Measurements from ENCODE around the gene INO80D. TPM values are rescaled to one million over a fixed set of nuclear protein-coding genes. Genes with fewer than 3 reads are reported as not detected.

The INO80D gene
- total and polyA plus RNA-seq, 2 of the 13 experiments (the other 11 are each of a cell fraction or from before 2014, with no cell fraction given): 7.6 to 7.9 TPM

- TF ChIP-seq KAT7 (CRISPR knock-in tag; IDR thresholded peaks at IDR 0.05; ENCODE audit: borderline replicate concordance) (no peak; the same call in 1 of the 2 replicates), MAF1 (CRISPR knock-in tag; IDR thresholded peaks at IDR 0.05; ENCODE audit: borderline replicate concordance) (no peak), ISX (CRISPR knock-in tag; conservative IDR thresholded peaks at IDR 0.05) (no peak), ZNF879 (CRISPR knock-in tag; IDR thresholded peaks at IDR 0.05) (no peak), ZBTB7A (CRISPR knock-in tag; IDR thresholded peaks at IDR 0.05) (no peak), SUZ12 (IDR thresholded peaks at IDR 0.05; ENCODE audit: low read depth, low read length) (no peak), SSRP1 (CRISPR knock-in tag; IDR thresholded peaks at IDR 0.05) (no peak), NFIC (IDR thresholded peaks at IDR 0.05; ENCODE audit: low read length) (no peak), ZNF30 (CRISPR knock-in tag; IDR thresholded peaks at IDR 0.05) (no peak), MLXIP (CRISPR knock-in tag; IDR thresholded peaks at IDR 0.05; ENCODE audit: borderline replicate concordance) (no peak), CENPBD1 (CRISPR knock-in tag; IDR thresholded peaks at IDR 0.05; ENCODE audit: borderline replicate concordance, low read depth) (no peak; the same call in 1 of the 2 replicates), ZBTB4 (CRISPR knock-in tag; IDR thresholded peaks at IDR 0.05; ENCODE audit: borderline replicate concordance) (no peak), TAF15 (IDR thresholded peaks at IDR 0.05; ENCODE audit: low read depth, low read length, poor library complexity, severe bottlenecking) (no peak), AGO1 (IDR thresholded peaks at IDR 0.05; ENCODE audit: low read depth, low read length, poor library complexity, severe bottlenecking) (no peak), NCOA2 (CRISPR knock-in tag; IDR thresholded peaks at IDR 0.05) (0 out of 2 replicates have a peak, but pooled peaks have one; percentile 28), ZNF225 (CRISPR knock-in tag; IDR thresholded peaks at IDR 0.05) (no peak), IRF2 (CRISPR knock-in tag; IDR thresholded peaks at IDR 0.05) (peak; percentile 93), ZNF263 (CRISPR knock-in tag; IDR thresholded peaks at IDR 0.05) (peak; percentile 35; the same call in 1 of the 2 replicates), CC2D1A (CRISPR knock-in tag; IDR thresholded peaks at IDR 0.05) (0 out of 2 replicates have a peak, but pooled peaks have one; percentile 21), GPBP1L1 (CRISPR knock-in tag; IDR thresholded peaks at IDR 0.05) (no peak), ZMYM4 (CRISPR knock-in tag; IDR thresholded peaks at IDR 0.05) (0 out of 2 replicates have a peak, but pooled peaks have one; percentile 51), SAFB2 (CRISPR knock-in tag; IDR thresholded peaks at IDR 0.05; ENCODE audit: borderline replicate concordance, low read depth) (peak; percentile 58; the same call in 1 of the 2 replicates)
Measured at GRCh38 chr2:205947621-205948495, 138.1 kb downstream of the INO80D start (continued).

All from HepG2 (cell line).